Measurements from ENCODE around the gene TUBGCP4.

DNA sequence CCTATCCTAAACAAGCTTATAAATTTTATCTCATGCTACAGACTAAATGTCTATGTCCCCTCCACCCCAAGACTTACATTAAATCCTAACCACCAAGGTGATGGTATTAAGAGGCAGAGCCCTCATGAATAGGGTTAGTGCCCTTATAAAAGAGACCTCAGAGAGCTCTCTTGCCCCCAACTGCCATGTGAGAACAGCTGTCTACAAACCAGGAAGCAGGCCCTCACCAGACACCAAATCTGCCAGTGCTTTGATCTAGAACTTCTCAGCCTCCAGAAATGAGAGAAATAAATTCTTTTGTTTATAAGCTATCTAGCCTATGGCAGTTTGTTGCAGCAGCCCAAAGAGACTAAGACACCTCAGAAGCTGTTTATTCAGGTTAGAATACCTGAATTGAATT, 63.5 kb downstream of the TUBGCP4 start:
- TF ChIP-seq FOXM1 (IDR thresholded peaks at IDR 0.05; ENCODE audit: low read depth) (no peak), POLR2AphosphoS5 (IDR thresholded peaks at IDR 0.05; ENCODE audit: low read depth, low read length) (no peak)
- TF ChIP-seq, protein P1, sequence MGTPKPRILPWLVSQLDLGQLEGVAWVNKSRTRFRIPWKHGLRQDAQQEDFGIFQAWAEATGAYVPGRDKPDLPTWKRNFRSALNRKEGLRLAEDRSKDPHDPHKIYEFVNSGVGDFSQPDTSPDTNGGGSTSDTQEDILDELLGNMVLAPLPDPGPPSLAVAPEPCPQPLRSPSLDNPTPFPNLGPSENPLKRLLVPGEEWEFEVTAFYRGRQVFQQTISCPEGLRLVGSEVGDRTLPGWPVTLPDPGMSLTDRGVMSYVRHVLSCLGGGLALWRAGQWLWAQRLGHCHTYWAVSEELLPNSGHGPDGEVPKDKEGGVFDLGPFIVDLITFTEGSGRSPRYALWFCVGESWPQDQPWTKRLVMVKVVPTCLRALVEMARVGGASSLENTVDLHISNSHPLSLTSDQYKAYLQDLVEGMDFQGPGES (IDR thresholded peaks at IDR 0.05; ENCODE audit: low read depth, low read length): no peak
- TF ChIP-seq, protein P2, sequence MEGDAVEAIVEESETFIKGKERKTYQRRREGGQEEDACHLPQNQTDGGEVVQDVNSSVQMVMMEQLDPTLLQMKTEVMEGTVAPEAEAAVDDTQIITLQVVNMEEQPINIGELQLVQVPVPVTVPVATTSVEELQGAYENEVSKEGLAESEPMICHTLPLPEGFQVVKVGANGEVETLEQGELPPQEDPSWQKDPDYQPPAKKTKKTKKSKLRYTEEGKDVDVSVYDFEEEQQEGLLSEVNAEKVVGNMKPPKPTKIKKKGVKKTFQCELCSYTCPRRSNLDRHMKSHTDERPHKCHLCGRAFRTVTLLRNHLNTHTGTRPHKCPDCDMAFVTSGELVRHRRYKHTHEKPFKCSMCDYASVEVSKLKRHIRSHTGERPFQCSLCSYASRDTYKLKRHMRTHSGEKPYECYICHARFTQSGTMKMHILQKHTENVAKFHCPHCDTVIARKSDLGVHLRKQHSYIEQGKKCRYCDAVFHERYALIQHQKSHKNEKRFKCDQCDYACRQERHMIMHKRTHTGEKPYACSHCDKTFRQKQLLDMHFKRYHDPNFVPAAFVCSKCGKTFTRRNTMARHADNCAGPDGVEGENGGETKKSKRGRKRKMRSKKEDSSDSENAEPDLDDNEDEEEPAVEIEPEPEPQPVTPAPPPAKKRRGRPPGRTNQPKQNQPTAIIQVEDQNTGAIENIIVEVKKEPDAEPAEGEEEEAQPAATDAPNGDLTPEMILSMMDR (IDR thresholded peaks at IDR 0.05): no peak
- TF ChIP-seq, protein P3, sequence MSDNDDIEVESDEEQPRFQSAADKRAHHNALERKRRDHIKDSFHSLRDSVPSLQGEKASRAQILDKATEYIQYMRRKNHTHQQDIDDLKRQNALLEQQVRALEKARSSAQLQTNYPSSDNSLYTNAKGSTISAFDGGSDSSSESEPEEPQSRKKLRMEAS (IDR thresholded peaks at IDR 0.05; ENCODE audit: low read depth): no peak
